Esophagus muscularis mucosa (tissue), 3 donors: ENCODE data around the gene SAMD14.

ENCODE experiments used
- POLR2A ChIP-seq: fragments of 450-650 bp; IDR thresholded peaks from one replicate; pipeline ENCODE4 v1.6.1; 2017; ENCODE audit warnings: antibody characterized with exemption, moderate library complexity, mild to moderate bottlenecking, low read depth
- POLR2AphosphoS5 ChIP-seq, 2 donors: sonication (generic); formaldehyde crosslinking; IDR thresholded peaks; one replicate each; pipeline ENCODE4 v1.6.1; 2017; ENCODE audit warnings: antibody characterized with exemption in 2 of 2
- TF ChIP-seq, protein P1 (sequence below), 3 experiments: fragments of 200-600 bp in 2 of 3; fragments of 450-650 bp in 1 of 3; sonication (generic) in 2 of 3; IDR thresholded peaks; one replicate each; pipeline ENCODE4 v1.5.1; 2017 to 2019; ENCODE audit warnings: antibody characterized with exemption in 3 of 3, mild to moderate bottlenecking in 2 of 3, moderate library complexity in 1 of 3

- TF ChIP-seq POLR2A: no peak
- TF ChIP-seq, protein P1, sequence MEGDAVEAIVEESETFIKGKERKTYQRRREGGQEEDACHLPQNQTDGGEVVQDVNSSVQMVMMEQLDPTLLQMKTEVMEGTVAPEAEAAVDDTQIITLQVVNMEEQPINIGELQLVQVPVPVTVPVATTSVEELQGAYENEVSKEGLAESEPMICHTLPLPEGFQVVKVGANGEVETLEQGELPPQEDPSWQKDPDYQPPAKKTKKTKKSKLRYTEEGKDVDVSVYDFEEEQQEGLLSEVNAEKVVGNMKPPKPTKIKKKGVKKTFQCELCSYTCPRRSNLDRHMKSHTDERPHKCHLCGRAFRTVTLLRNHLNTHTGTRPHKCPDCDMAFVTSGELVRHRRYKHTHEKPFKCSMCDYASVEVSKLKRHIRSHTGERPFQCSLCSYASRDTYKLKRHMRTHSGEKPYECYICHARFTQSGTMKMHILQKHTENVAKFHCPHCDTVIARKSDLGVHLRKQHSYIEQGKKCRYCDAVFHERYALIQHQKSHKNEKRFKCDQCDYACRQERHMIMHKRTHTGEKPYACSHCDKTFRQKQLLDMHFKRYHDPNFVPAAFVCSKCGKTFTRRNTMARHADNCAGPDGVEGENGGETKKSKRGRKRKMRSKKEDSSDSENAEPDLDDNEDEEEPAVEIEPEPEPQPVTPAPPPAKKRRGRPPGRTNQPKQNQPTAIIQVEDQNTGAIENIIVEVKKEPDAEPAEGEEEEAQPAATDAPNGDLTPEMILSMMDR (IDR thresholded peaks at IDR 0.05): no peak
- TF ChIP-seq POLR2AphosphoS5 (IDR thresholded peaks at IDR 0.05): no peak
Measured at GRCh38 chr17:50072130-50072529, 57.8 kb downstream of the SAMD14 start.
